Measurements from ENCODE around the gene FLT1. TPM values are rescaled to one million over a fixed set of nuclear protein-coding genes. Genes with fewer than 3 reads are reported as not detected.

FLT1 gene
- total RNA-seq, 4 donors from 2014 or later: 19.3 to 48.6 (median 24.4) TPM

GRCh38 chr13:28451482-28452217 is 43.3 kb downstream of the FLT1 start:
- H3K27ac ChIP-seq: no peak overlapping the region
- H3K27me3 ChIP-seq: no peaks in the 10 kb centered on the region
- peaks cover 0 to 13% (median 0%) of the 10 kb centered on the region in 4 donors for H3K4me1 ChIP-seq
- H3K36me3 ChIP-seq: no peaks in the 10 kb centered on the region
- H3K9me3 ChIP-seq: peaks cover 0 to 12% (median 3%) of the 10 kb centered on the region in 4 donors
- TF ChIP-seq, protein P1, sequence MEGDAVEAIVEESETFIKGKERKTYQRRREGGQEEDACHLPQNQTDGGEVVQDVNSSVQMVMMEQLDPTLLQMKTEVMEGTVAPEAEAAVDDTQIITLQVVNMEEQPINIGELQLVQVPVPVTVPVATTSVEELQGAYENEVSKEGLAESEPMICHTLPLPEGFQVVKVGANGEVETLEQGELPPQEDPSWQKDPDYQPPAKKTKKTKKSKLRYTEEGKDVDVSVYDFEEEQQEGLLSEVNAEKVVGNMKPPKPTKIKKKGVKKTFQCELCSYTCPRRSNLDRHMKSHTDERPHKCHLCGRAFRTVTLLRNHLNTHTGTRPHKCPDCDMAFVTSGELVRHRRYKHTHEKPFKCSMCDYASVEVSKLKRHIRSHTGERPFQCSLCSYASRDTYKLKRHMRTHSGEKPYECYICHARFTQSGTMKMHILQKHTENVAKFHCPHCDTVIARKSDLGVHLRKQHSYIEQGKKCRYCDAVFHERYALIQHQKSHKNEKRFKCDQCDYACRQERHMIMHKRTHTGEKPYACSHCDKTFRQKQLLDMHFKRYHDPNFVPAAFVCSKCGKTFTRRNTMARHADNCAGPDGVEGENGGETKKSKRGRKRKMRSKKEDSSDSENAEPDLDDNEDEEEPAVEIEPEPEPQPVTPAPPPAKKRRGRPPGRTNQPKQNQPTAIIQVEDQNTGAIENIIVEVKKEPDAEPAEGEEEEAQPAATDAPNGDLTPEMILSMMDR (IDR thresholded peaks at IDR 0.05): no peak
- TF ChIP-seq EP300 (IDR thresholded peaks at IDR 0.05) (peak in 1 of 2 donors; percentile 17), POLR2A (IDR thresholded peaks at IDR 0.05) (no peak)
- no peak overlapping the region for H3K4me3 ChIP-seq
- WGBS, 2 donors: 54 to 64% methylated on average over 21 of the region's 21 CpGs
- DNase-seq (ENCODE audit: low spot score in 2 of 2): no peak

- TF ChIP-seq POLR2A (IDR thresholded peaks at IDR 0.05): no peak
- TF ChIP-seq, protein P1 (IDR thresholded peaks at IDR 0.05): no peak
- no peak for TF ChIP-seq EP300 (IDR thresholded peaks at IDR 0.05)
- H3K27me3 ChIP-seq: no peaks in the 10 kb centered on the region
- H3K4me1 ChIP-seq: peaks cover 0 to 13% (median 0%) of the 10 kb centered on the region in 4 donors
- no peak overlapping the region for H3K4me3 ChIP-seq
- no peak for DNase-seq (ENCODE audit: low spot score in 2 of 2)
- peaks cover 0 to 18% (median 3%) of the 10 kb centered on the region in 4 donors for H3K9me3 ChIP-seq
- H3K36me3 ChIP-seq: no peaks in the 10 kb centered on the region
- H3K27ac ChIP-seq: no peak overlapping the region
- 56 to 63% methylated on average over 8 of the region's 8 CpGs for WGBS, 2 donors
These were observed 44.8 kb downstream of the FLT1 start for GRCh38 chr13:28449826-28450773.

DNA sequence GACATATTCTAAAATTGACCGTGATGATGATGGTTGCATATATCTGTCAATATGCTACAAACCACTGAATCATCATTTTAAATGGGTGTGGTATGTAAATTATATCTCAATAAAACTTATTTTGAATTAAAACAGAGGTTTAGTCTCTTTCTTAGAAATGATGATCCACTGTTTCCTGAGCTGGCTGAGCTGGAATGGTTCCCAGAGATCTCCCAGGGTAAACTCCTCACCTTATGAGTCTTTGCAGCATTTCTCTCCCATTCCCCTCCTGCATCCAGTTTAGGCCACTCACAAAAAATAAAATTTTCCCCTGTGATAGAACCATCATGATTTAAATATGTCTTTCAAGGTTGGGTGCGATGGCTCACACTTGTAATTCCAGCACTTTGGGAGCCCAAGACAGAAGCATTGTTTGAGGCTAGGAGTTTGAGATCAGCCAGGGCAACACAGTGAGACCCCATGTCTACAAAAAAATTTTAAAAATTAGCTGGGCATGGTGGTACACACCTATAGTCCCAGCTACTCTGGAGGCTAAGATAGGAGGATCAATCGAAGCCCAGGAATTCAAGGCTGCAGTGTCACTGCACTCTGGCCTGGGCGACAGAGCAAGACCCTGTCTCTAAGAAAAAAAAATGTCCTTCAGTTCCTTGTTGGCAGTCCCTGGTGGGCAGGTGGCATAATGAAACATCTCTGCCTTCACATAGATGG is 46.1 kb downstream of the FLT1 start:
- Histone ChIP-seq H3K9me3 (peaks cover 0 to 18% (median 3%) of the 10 kb centered on the region in 4 donors), H3K36me3 (no peaks in the 10 kb centered on the region), H3K4me1 (peaks cover 0 to 13% (median 0%) of the 10 kb centered on the region in 4 donors), H3K27ac (no peak overlapping the region), H3K4me3 (no peak overlapping the region), H3K27me3 (no peaks in the 10 kb centered on the region)
- no peak for TF ChIP-seq EP300 (IDR thresholded peaks at IDR 0.05)
- TF ChIP-seq, protein P1 (IDR thresholded peaks at IDR 0.05): no peak
- no peak for TF ChIP-seq POLR2A (IDR thresholded peaks at IDR 0.05)
- DNase-seq (ENCODE audit: low spot score in 2 of 2): no peak
- WGBS, 2 donors: 95 to 96% methylated on average over 4 of the region's 4 CpGs

DNA sequence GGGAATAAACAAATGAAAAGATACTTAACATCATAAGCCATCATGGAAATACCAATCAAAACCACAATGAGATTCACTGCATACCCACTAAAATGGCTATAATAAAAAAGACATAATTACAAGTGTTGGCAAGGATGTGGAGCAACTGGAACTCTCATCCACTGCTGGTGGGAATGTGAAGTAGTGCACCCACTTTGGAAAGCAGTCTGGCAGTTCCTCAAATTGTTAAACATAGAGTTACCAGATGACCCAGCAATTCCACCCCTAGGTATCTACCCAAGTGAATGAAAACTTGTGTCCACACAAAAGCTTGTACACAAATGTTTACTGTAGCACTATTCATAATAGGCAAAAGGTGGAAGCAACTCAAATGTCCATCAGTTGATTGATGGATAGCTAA is 46.9 kb downstream of the FLT1 start:
- Histone ChIP-seq H3K9me3 (peaks cover 0 to 18% (median 3%) of the 10 kb centered on the region in 4 donors), H3K4me3 (no peak overlapping the region), H3K27ac (no peak overlapping the region), H3K27me3 (no peaks in the 10 kb centered on the region), H3K4me1 (peaks cover 0 to 13% (median 0%) of the 10 kb centered on the region in 4 donors), H3K36me3 (no peaks in the 10 kb centered on the region)
- TF ChIP-seq POLR2A (IDR thresholded peaks at IDR 0.05): no peak
- no peak for DNase-seq (ENCODE audit: low spot score in 2 of 2)

DNA sequence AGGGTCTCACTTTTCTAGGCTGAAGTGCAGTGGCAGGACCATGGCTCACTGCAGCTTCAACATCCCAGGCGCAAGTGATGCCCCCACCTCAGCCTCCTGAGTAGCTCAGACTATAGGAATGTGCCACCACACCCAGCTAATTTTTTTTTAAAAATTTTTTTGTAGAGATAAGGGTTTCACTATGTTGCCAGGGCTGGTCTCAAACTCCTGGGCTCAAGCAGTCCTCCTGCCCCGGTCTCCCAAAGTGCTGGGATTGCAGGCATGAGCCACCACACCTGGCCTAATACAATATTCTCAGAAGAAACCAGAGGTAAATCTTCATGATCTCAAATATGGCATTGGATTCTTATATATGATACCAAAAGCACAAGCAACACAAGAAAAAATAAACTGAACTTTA is 47.7 kb downstream of the FLT1 start:
- DNase-seq (ENCODE audit: low spot score in 2 of 2): no peak
- Histone ChIP-seq H3K4me1 (peaks cover 0 to 10% (median 0%) of the 10 kb centered on the region in 4 donors), H3K9me3 (peaks cover 0 to 18% (median 3%) of the 10 kb centered on the region in 4 donors), H3K27ac (no peak overlapping the region), H3K36me3 (no peaks in the 10 kb centered on the region), H3K4me3 (no peak overlapping the region), H3K27me3 (no peaks in the 10 kb centered on the region)
- 91 to 95% methylated on average over 2 of the region's 2 CpGs for whole genome bisulfite sequencing, 2 donors
- TF ChIP-seq, protein P1 (IDR thresholded peaks at IDR 0.05): no peak
- TF ChIP-seq EP300 (IDR thresholded peaks at IDR 0.05) (no peak), POLR2A (IDR thresholded peaks at IDR 0.05) (no peak)
